Psoas muscle (tissue), 8 donors: ENCODE data around the gene PIGBOS1. TPM values are rescaled to one million over a fixed set of nuclear protein-coding genes. Genes with fewer than 3 reads are reported as not detected.

ENCODE experiments used
- ATAC-seq, 4 donors: fragments of 200-7000 bp; cut with Tn5 transposase; one replicate each; pipeline ENCODE4 v1.9.1; 2020; ENCODE audit warnings: moderate library complexity in 3 of 4, mild to moderate bottlenecking in 2 of 4
- DNase-seq, 2 donors: peaks; one replicate each; pipeline ENCODE4 v3.0.0-alpha.2; 2020
- H3K27ac ChIP-seq: fragments of 200-600 bp; one replicate; pipeline ENCODE4 v1.8.0; 2022
- H3K27me3 ChIP-seq, 3 donors: fragments of 200-600 bp in 1 of 3; one replicate each; pipeline versions ENCODE4 v1.6.1 to v1.8.0; 2013 to 2022; ENCODE audit warnings: low read length in 2 of 3, mild to moderate bottlenecking in 2 of 3, moderate library complexity in 1 of 3; ENCODE audit not compliant: insufficient read depth in 3 of 3
- H3K36me3 ChIP-seq, 2 donors: fragments of 200-600 bp in 1 of 2; one replicate each; pipeline versions ENCODE4 v1.6.1 to v1.8.0; 2013 to 2022; ENCODE audit warnings: low read depth in 1 of 2, mild to moderate bottlenecking in 1 of 2, moderate library complexity in 1 of 2; ENCODE audit not compliant: insufficient read depth in 1 of 2
- H3K4me1 ChIP-seq: fragments of 200-600 bp; one replicate; pipeline ENCODE4 v1.8.0; 2022
- H3K4me3 ChIP-seq: fragments of 200-600 bp; one replicate; pipeline ENCODE4 v1.8.0; 2022; ENCODE audit warnings: mild to moderate bottlenecking
- H3K9me3 ChIP-seq: fragments of 200-600 bp; one replicate; pipeline ENCODE4 v1.8.0; 2022
- WGBS, 3 donors: extraction: QIAGEN DNeasy Blood & Tissue Kit; methylation state at CpG; one replicate each; pipeline versions ENCODE4 v1.1.6 to v1.1.7; 2013; 5-methylcytosine and 5-hydroxymethylcytosine counted together
- intact Hi-C, 2 donors: fragments of 100-400 bp; cut with DNase I; formaldehyde crosslinking; loops; one replicate each; pipeline versions ENCODE4 v1.11.0 to v1.14.2; 2022
- polyA plus RNA-seq, 3 donors: library from polyadenylated mRNA; stranded (reverse); fragments of 200-250 nt; gene quantifications; one replicate each; pipeline ENCODE4 v1.2.3, GENCODE V29; 2013
- total RNA-seq, 4 donors: library from RNA; stranded (reverse); fragmentation: NEBNext Ultra II Directional in 2 of 4; extraction: Animal tissue kit (Norgen Biotek cat#: 25700) in 2 of 4; gene quantifications; one replicate each; pipeline versions ENCODE4 v1.2.1 to v1.2.4, GENCODE V29; 2021 to 2023
- TF ChIP-seq, protein P1 (sequence below): fragments of 200-600 bp; IDR thresholded peaks from one replicate; pipeline ENCODE4 v1.8.0; 2022; ENCODE audit warnings: antibody characterized with exemption
- donor health status: healthy with polysubstance abuse.
- donor health status: DM: no; HTN: no; CAD: no; lungs with moderate emphysema.
- donor health status: Bipolar disorder and iron deficiency.
- donor health status: healthy.
- donor health status: DM: yes; HTN: yes; CAD: no.
- donor health status: DM: no; HTN: no; CAD: no.
- donor health status: DM: no; HTN: no; CAD: no.
- donor health status: DM: yes; HTN: yes; CAD: no.

The PIGBOS1 gene
- total and polyA plus RNA-seq, 7 donors = 3.5 to 21.3 (median 7.6) TPM

DNA sequence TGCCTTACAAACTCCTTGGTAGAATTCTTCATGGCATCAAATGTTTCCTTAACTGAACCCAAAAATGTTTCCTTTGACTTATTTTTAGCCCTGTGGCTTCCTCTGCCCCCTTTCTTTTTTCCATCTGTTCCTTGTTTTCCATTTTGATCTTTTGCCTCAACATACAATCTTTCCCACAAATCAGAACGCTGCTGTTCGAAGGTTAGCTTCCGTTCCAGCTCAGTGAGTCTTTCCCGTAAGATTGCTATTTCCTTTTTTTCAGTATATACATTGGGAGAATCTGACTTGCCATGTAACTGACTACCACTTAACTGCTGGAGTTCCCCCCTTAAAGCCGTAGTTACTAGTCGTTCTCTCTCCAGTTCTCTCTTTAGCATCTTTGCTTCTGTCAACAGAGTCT is 41.3 kb upstream of the PIGBOS1 start:
- no peak for ATAC-seq
- no peaks in the 10 kb centered on the region for H3K9me3 ChIP-seq
- no peak overlapping the region for H3K27ac ChIP-seq
- no peaks in the 10 kb centered on the region for H3K4me1 ChIP-seq
- no peaks in the 10 kb centered on the region for H3K27me3 ChIP-seq
- DNase-seq = no peak
- TF ChIP-seq, protein P1, sequence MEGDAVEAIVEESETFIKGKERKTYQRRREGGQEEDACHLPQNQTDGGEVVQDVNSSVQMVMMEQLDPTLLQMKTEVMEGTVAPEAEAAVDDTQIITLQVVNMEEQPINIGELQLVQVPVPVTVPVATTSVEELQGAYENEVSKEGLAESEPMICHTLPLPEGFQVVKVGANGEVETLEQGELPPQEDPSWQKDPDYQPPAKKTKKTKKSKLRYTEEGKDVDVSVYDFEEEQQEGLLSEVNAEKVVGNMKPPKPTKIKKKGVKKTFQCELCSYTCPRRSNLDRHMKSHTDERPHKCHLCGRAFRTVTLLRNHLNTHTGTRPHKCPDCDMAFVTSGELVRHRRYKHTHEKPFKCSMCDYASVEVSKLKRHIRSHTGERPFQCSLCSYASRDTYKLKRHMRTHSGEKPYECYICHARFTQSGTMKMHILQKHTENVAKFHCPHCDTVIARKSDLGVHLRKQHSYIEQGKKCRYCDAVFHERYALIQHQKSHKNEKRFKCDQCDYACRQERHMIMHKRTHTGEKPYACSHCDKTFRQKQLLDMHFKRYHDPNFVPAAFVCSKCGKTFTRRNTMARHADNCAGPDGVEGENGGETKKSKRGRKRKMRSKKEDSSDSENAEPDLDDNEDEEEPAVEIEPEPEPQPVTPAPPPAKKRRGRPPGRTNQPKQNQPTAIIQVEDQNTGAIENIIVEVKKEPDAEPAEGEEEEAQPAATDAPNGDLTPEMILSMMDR = no peak
- H3K4me3 ChIP-seq = no peak overlapping the region
- WGBS, 3 donors = 72 to 76% (median 73%) methylated on average over 6 of the region's 6 CpGs
- intact Hi-C loops = no loop called here
- peaks cover 0 to 99% of the 10 kb centered on the region in 2 donors for H3K36me3 ChIP-seq

DNA sequence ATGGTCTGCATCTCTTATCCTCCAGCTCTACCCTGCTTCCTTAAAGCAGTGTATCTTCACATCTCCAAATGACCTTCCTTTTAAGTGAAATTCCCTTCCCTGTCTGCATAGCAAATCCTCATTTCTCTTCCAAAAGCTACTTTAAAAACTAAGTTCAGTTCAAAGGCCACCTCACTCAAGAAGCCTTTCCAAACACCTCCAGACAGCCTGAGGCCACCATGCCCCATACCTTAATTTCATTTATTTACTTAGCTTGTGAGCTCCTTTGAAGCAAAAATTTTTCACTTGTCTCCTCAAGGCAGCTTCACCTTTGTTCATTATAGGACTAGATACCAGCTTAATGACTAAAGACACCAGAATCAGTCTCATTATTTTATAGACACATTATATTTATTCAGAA is 39.5 kb upstream of the PIGBOS1 start:
- no peaks in the 10 kb centered on the region for H3K4me1 ChIP-seq
- H3K4me3 ChIP-seq = no peak overlapping the region
- no peak for DNase-seq
- TF ChIP-seq, protein P1 = no peak
- no peaks in the 10 kb centered on the region for H3K27me3 ChIP-seq
- ATAC-seq = no peak
- H3K9me3 ChIP-seq = no peaks in the 10 kb centered on the region
- intact Hi-C loops = no loop called here
- no peak overlapping the region for H3K27ac ChIP-seq
- peaks cover 0 to 100% of the 10 kb centered on the region in 2 donors for H3K36me3 ChIP-seq

DNA sequence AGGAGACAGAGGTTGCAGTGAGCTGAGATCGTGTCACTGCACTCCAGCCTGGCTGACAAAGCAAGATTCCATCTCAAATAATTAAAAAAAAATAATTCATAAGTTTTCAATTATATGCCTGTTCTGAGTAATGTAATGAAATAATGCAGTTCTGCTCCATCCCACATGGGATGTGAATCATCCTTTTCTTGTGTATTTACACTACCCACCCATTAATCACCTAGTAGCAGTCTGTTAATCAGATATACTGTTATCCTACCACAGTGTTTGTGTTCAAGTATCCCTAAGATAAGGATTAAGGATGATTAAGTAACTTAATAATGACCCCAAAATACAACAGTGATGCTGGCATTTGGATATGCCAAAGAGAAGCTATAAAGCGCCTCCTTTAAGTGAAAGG is 38.9 kb upstream of the PIGBOS1 start:
- ATAC-seq (no peak), DNase-seq (no peak)
- intact Hi-C loops = no loop called here
- H3K4me3 ChIP-seq = no peak overlapping the region
- H3K27ac ChIP-seq = no peak overlapping the region
- H3K36me3 ChIP-seq = peaks cover 0 to 98% of the 10 kb centered on the region in 2 donors
- H3K27me3 ChIP-seq = no peaks in the 10 kb centered on the region
- H3K4me1 ChIP-seq = no peaks in the 10 kb centered on the region
- no peaks in the 10 kb centered on the region for H3K9me3 ChIP-seq
- 93 to 97% (median 95%) methylated on average over 2 of the region's 2 CpGs for WGBS, 3 donors
- TF ChIP-seq, protein P1 = no peak

DNA sequence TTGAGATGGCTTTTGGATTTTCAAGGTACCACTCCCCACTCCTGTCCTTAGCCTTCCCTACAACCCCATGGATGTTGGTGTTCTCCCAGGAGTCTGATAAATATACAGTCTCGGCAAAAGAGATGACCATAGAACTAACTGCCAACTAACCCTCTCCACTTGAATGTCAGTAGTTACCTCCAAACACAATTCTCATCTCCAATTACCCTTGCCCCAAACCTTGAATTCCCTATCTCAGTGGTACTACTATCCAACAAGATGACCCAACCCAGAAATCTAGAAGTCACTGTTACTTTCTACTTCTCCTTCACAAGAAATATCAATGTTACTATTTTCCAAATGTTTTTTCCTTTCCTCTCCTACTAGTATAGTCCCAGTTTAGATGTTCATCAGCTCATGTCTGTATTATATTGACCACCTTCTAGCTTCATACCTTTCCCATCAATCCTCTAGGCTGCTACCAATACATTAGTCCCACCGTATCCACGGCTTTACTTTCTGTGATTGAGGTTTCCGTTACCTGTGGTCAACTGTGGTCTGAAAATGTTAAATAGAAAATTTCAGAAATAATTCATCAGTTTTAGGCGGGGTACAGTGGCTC is 38.2 kb upstream of the PIGBOS1 start:
- Histone ChIP-seq H3K36me3 (peaks cover 0 to 91% of the 10 kb centered on the region in 2 donors), H3K27me3 (no peaks in the 10 kb centered on the region), H3K9me3 (no peaks in the 10 kb centered on the region), H3K4me3 (no peak overlapping the region), H3K4me1 (no peaks in the 10 kb centered on the region), H3K27ac (no peak overlapping the region)
- 94 to 96% (median 96%) methylated on average over 5 of the region's 5 CpGs for WGBS, 3 donors
- TF ChIP-seq, protein P1 = no peak
- DNase-seq (no peak), ATAC-seq (no peak)
- intact Hi-C loops = no loop called here

DNA sequence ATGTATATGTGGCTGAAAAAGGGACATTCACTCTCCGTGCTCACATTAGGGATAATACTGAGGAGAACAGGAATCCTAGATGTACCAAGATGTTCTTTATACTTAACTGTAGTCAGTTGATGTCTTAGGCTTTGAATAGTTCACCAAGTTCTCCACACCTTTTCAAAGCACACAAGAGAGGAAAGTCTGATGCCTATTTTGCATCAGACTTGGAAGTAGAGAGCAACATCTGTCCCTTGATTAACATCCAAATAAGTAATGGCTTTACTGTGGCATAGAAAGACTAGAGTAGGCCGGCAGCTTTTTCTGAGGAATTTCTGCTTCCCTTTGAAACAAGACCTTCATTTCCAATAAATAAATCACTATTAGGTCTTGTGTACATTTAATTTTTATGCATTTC is 34.1 kb upstream of the PIGBOS1 start:
- TF ChIP-seq, protein P1 = no peak
- WGBS, 3 donors = 58 to 71% (median 69%) methylated on average over 2 of the region's 2 CpGs
- H3K9me3 ChIP-seq = no peaks in the 10 kb centered on the region
- no peak overlapping the region for H3K4me3 ChIP-seq
- peaks cover 0 to 68% of the 10 kb centered on the region in 2 donors for H3K36me3 ChIP-seq
- H3K4me1 ChIP-seq = no peaks in the 10 kb centered on the region
- no peak overlapping the region for H3K27ac ChIP-seq
- no peak for DNase-seq
- H3K27me3 ChIP-seq = no peaks in the 10 kb centered on the region
- no peak for ATAC-seq
- intact Hi-C loops = no loop called here
